Activated T-cell treated with anti-CD3 and anti-CD28 coated beads for 48 hours (primary cell): ENCODE data around the gene FAM3B.

Experiments
- DNase-seq: peaks from one replicate; pipeline ENCODE4 v3.0.0-alpha.2; 2020; ENCODE audit warnings: low read depth

FAM3B gene

GRCh38 chr21:41319273-41319672, 2.7 kb downstream of the FAM3B start:
- DNase-seq: no peak

GRCh38 chr21:41321211-41321907, 4.8 kb downstream of the FAM3B start:
- no peak for DNase-seq

DNA sequence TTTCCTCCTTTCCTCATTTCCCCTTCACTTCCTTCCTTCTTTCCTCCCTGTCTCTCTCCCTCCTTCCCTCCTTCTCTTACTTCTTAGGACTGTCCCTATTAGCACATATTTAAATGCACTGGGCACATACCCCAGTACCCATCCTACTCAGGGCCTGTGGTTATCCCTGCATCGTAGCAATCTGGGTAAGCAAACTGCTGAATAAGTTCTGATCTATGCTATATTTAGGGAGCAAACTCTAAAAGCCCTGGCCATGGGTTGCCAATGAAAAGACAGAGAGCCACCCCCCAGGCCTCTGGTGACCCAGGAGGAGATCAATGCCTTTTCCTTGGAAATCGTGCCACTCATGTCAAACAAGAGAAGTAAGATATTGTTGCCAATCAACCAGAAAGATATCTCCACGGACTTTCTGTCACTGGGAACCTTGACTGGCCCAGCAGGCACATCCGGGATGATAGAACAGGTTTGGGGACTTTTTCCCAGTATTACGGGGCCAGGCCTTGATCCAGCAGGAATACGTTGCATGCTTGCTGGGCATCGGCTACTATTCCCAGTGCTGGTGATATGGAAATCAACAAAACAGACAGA, 5.4 kb downstream of the FAM3B start:
- no peak for DNase-seq

DNA sequence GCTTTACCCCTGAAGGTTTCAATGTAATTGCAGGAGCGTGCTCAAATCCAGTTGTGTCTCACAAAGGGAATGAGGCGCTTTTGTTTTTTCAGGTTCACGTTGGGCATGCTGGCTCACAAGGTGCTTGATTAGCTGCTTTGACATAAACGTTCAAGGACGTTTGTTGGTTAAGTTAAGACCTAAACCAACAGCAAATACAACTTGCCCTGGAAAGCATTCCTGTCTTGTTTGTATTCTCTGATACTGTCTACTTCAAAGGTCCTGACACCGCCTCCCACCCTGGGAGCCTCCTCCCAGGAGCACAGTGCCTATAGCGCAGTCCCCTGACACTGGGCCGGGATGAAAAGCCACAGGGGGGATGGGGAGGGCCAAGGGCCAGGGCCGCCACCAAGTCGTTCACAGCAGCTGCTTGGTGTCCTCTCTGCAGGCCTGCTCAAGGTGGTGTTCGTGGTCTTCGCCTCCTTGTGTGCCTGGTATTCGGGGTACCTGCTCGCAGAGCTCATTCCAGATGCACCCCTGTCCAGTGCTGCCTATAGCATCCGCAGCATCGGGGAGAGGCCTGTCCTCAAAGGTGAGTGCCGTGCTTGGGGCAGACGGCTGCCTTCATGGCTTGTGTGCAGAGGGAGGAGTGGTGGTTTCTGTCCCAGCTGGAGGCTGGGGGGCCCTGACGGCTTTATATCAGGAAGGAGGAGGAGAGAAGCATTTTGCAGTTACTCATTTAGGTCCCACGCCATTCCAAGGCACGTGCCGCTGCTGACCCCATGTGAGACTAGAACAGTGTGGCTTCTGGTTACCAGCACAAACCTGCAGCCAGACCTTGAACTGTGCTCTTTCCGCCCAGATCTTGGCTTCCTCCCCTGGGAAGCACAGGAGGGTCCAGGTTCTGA, 6.1 kb downstream of the FAM3B start:
- DNase-seq: no peak

DNA sequence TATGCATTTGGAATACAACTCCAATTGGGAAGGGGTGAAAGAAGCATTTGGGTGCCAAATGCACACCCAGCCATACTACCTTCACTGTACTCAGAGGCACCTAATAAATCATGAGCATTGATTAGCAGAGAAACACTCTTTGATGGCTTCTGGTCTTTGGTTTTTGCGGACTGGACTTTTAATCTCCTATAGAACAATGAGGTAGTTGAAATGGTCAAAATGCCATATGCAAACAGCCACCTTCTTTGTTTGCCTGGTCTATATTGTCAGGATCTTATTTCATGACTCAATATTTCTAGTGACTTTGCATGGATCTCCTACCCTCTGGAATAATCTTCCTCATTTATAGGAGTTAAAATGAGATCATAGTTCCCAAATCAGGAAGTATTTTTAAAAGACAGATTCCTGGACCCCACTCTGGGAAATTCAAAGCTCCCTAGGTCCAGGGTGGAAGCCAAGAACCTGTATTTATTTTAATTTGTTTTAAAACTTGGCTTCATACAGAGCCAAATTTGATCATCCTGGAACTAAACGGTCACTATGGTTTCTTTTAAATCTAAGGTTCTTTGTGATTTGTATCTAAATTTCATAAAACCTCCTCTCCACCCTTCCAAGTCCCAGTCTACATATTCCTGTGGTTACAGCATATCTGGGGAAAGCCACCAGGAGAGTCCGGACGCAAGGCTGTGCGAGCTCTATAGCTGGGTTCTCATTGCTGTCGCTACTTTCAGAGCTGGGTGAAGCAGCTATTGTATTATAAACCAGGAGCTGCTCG, 8.7 kb downstream of the FAM3B start:
- no peak for DNase-seq

DNA sequence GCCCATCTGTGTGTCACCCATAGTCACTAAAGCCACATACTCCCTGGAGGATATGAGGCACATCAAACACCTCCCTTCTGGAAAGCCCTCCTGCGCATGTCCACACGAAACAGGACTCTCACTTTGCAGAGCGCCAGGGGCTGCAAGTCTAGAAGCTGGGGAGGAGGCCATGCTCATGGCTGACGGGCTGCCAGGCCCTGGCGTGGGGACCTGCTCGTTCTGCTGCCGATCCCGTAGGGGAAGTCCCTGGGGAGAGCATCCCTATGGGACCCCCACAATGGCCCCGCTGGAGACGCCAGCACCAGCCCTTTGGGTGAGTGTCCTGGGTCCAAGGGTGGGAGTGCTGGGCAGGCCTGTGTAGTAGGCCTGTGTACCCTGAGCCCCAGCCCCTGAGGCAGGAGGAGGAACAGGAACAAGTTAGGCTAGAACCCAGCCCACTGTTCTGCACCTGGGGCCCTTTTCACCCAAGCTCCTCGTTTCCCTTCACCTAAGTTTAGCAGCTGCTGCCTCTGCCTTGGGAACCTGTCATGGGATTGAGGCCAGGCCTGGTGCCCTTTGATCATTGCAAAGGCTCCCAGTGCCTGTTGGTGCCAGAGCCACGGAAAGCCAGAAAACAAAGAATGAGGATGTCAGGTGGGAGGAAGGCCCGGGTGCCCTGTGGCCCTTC, 9.9 kb downstream of the FAM3B start:
- DNase-seq: no peak

DNA sequence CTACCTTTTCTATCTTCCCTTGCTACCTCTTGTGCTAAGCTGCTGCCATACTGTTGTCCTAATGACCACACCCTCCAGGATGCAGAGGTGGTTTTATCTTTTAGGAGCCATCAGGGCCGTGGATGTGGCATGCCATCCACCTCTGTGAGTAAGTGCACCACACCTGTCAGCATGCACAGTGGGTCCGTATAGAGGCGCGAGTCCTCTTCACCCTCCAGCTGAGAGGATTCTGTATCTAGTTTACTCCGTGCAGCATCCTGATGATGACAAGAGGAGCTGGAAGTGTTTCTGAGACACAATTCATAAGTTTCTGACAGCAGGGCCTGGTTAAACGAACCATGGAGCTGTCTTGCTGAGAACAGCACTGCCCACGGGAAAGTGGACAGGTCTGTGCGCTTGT, 11.2 kb downstream of the FAM3B start:
- no peak for DNase-seq

DNA sequence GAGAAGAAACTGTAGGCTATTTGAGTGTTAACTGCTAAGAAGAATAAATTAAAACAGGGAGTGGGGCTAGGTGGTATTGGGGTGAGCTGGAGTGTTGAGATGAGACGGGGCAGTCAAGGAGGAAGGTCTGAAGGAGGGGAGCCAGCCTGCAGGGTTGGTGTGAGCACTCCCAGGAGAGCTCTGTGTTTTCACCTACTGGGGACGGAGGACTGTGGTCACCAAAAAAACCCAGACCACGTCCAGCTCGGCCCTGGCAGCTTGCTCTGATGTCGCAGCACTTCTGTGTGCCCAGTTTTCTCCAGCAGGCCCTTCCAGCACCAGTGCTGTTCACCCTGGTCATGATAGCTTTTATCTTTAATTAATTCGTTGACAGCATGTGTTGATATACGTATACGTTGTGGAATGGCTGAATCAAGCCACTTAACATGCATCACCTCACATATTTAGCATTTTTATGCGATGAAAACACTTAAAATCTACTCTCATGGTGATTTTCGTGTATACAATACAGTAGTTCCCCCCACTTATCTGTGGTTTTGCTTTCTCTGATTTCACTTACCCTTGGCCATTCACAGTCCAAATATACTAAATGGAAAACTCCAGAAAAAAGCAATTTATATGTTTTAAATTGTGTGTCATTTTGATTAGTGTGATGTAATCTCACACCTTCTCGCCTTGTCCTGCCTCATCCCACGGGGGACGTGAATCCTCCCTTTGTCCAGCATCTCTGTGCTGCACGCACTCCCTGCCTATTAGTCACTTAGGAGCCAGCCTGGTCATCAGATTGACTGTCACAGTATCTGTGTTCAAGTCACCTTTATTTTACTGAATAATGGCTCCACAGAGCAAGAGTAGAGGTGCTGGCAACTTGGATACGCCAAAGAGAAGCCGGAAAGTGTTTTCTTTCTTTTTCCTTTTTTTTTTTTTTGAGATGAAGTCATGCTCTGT, 12.3 kb downstream of the FAM3B start:
- no peak for DNase-seq

DNA sequence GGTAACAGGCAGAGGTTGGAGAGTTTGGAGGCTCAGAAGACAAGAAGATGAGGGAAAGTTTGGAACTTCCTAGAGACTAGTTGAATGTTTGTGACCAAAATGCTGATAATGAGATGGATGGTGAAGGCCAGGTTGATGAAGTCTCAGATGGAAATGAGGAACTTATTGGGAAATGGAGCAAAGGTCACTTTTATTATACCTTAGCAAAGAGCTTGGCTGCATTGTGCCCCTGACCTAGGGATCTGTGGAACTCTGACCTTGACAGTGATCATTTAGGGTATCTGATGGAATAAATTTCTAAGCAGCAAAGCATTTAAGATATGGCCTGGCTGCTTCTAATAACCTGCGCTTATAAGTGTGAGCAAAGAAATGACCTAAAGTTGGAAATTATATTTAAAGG, 17.2 kb downstream of the FAM3B start:
- DNase-seq: no peak

DNA sequence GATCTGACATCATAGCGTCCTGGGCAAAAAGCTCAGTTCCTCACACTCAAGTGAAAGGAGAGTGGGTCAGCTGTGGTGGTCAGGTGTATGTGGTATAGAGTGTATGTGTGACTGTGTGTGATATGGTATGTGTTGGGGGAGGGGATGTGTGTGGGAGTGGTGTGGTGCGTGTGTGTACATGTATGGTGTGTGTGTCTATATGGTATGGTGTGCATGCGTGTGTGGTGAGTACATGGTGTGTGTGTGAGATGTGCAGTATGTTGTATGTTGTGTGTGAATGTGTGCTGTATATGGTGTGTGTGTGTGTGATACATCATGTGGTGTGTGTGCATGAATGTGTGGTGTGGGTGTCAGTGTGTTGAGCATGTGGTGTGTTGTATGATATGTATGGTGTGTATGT, 20.9 kb downstream of the FAM3B start:
- DNase-seq: no peak

GRCh38 chr21:41338455-41338854, 21.9 kb downstream of the FAM3B start:
- no peak for DNase-seq

DNA sequence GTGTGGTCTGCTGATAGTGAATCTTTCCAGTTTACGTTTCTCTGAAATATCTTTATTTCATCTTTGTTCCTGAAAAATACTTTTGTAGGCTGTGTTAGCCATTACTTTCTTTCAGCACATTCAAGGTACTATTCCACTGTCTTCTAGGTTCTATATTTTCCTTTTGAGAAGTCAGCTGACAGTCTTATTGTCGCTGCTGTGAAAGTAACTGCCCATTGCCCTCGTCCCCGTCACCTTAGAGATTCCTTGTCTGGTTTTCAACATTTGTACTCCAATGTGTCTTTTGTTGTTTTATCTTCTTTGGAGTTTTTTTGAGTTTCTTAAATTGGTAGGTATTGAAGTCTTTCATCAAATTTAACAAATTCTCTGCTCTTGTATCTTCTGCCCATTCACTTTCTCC, 25.4 kb downstream of the FAM3B start:
- DNase-seq: no peak

- no peak for DNase-seq
Observed at GRCh38 chr21:41344146-41344545, 27.5 kb downstream of the FAM3B start.

GRCh38 chr21:41345356-41345755, 28.8 kb downstream of the FAM3B start:
- DNase-seq: no peak

DNA sequence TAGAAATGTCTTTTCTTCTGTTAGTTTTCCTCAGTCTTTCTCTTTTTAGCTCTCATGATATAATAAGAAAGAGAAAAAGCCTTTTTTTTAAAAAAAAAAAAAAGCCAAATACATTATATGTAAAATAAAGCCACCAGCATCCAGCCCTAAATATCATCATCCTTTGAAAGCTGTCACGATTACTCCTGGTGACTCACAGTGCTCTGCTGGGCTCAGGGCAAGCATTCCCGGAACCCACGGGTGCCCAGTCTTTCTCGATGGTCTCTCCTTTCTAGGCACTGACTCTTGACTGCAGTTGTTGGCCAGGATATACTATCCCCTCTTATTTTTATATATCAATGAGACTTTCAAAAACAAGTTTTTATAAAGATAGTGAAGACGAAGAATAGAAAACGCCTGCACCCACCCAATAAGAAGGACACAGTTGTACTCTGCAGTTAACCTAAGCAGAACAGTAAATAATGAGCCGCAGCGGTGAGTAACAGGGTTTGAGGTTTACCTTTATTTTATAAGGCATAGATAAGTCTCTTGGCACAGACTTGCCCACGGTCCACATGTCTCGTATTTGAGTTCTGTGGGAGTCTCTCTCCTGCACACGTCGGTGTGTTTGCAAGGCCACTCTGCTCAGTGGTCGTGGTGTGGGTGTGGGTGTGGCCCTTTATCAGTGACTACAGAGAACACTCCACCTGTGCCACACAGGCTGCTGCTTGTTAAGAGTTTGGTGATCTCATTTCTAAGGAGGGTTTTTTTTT, 29.5 kb downstream of the FAM3B start:
- DNase-seq: no peak

DNA sequence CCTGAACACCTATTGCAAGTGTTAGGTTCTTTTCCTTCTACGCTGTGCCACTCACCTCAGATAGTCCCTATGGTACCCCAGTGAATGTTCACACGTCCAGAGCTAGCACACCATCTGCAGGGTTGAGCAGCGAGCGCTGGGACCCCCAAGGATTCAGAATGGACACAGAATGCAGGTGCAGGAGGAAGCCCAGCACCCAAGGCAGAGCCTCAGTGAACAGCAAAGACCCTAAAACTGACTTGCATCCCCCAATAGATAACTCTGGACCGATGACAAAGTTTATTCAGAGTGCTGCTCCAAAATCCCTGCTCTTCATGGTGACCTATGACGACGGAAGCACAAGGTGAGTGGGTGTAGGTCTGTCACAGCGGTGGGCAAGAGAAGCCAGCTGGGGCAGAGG, 30.2 kb downstream of the FAM3B start:
- no peak for DNase-seq

GRCh38 chr21:41348434-41348833, 31.8 kb downstream of the FAM3B start:
- no peak for DNase-seq

DNA sequence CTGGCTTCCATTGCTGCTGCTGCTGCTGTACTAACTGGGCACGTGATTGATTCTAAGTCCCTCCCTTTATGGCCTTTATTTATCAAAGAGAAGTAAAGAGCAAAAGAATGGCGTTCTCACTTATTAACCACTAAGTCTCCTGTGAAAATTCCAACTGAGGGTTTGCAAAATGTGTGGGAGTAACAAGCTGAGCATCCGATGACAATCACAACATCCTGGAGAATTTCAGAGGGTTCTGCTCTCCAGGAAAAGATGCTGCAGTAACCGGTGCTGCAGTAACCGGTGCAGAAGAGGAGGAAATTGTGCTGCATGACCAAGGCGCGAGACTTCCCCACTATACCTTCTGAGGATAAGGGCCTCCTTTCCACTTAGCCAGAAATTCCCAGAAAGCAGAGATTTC, 32.5 kb downstream of the FAM3B start:
- DNase-seq: no peak

- no peak for DNase-seq
Observed at GRCh38 chr21:41349619-41350390, 33.2 kb downstream of the FAM3B start.
